NCI-H2081 treated with DMSO at 0.1 percent for 48 hours (cell line): ENCODE measurements around the gene CYB5RL.

Source experiments
- DNase-seq: peaks from one replicate; lab custom pipeline; 2025; lab: John Stamatoyannopoulos, UW

The CYB5RL gene

DNA sequence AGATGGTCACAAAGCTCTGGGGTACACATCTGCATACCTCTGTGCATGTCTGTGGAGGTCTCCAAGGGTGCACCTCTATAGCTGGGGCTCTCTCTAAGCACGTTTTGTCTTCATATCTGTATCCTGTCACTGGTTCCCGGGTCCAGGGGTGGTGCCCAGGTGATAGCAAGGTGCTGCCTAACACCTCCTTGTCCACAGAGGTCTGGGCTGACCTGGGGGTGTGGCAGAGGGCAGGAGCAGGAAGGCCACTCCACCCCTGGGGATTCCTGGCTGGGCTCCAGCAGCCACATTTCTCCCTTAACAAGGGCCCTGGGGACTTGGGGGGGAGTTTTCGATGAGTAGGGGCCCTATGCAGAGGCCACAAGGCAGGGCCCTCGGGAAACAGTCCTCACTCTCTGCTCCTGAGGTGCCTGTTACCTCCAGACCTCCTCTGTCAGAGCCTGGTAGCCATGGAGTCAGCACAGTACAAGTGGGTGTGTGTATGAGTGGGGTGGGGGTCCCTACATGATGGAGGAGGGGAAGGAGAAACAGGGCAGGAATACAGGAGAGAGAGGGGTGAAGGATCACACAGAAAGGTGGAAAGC is 40.0 kb downstream of the CYB5RL start:
- DNase-seq, result no peak

DNA sequence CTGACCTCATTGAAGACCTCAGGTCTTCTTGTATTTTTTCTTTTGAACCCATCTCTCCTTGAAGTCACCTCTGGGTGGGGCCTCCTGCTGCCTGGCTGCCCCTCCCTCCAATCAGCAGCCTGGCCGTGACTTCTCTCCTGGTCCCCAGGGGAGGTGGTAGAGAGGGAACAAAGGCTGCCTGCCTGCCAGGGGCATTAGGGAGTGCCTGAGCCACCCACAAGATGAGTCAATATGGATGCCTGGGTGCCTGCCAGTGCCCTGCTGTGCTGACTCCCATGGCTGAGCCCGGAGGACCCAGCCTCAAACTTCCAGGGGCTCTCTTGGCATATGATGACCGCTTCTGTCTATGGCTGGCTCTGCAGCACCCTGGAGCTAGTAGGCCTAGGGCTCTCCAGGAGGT is 41.8 kb downstream of the CYB5RL start:
- no peak for DNase-seq

DNA sequence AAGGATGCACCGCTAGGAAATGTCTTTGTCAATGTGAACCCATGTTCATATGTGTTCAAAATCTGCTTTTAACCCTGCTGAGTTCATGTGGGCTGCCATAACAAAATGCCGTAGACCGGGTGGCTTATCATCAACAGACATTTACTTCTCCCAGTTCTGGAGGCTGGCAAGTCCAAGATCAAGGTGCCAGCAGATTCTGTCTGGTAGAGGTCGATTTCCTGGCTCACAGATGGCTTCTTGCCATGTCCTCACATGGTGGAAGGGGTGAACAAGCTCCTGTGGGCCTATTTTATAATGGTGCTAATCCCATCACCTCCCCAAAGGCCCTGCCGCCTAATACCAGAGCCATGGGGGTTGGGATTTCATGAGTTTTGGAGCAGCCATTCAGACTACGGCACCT is 42.4 kb downstream of the CYB5RL start:
- DNase-seq, result no peak

DNA sequence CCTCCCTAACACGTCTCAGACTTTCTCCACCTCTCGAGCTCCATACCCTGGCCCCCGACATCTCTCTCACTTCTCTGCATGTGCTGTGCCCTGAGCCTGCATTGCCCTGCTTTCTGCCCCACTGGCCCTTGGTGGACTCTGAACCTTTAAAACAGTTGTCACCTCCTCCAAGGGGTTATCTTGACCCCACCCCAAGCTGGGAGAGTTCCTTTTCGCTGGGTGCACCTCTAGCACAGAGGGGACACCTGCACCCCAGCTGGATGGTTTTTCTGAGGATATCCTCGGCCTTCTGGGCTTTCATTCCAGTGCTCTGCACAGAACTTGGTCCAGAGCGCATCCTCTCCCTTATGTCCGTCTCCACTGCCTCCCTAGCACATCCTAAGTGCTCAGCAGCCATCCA is 42.8 kb downstream of the CYB5RL start:
- DNase-seq, result no peak

DNA sequence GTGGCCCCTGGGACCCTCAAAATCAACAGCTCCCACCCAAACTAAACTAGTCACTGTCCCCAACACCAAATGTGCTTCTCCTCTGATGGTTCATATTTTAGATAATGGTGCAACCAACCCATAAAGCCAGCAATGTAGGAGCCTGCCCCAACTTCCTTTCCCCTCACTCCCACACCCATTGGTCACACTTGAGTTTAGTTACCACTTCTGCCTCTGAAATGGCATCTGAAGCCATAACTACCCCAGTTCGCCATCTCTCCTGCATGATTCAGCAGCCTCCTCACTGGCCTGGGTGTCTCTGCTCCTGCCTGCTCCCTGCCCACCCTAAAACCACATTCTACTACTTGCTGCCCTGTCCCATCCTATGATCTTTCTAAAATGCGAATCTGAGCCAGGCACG is 43.6 kb downstream of the CYB5RL start:
- DNase-seq, result no peak

DNA sequence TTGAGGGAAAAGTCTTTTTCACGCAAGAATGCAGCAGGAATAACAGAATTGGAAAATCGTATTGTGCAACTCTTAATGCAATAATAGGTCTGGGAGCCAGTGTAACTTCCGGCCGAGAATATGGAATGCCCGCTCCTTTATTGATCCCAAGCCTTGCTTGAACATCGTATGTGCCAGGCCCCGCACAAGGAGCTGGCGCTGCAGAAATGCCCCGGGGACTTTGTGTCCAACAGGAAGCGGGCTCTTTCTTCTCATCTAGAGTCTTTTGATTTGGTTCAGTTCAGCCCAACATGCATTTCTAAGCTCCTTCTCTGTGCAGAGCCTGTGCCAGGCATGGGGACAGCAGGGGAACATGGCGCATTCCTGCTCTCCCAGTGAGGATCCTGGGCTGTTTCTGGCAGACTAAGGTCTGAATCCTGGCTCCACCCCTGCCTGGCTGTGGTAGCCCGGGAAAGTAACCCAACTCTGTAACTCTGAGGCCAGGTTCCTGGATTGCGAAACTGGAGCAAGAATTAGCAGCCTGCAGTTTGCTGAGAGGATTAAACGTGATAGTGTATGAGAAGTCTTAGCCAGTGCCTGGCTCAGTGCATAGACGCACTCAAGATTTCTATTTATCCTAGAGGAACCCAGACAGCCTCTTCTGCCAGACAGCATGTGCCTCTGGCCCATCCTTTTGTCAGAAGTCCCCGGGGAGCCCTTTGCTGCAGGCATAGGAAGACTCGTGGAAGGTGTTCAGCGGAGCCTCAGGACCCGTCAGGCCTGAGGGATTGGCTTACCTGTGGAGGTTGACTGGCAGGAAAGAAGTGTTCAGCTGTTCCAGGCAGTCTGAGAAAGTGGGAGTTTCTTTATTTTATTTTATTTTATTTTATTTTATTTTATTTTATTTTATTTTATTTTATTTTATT is 46.0 kb downstream of the CYB5RL start:
- DNase-seq, result no peak

DNA sequence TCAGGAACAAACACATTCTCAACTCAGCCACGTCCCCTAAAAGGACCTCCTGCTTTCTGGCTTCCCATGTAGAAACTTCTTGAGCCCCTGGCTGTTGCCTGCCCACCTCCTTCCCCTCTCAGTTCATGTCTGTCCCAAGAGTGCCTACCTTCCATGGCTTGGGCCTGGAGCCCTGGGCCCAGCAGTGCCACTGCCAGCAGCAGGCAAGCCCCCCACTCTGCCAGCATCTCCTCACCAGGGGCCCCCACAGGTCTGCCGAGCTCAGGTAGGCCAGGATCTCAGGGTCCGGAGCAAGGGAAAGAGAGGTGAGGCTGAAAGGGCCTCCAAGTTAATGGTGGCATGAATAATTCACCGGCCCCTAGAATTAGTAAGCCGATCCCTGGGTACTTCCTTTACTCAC is 47.1 kb downstream of the CYB5RL start, which contains the start of gene CDCP2:
Gene CDCP2 (minus strand): TSS at position 305 of the 400 bp plus-strand sequence. CDS start 78 bp downstream, at position 227.
- no peak for DNase-seq

DNA sequence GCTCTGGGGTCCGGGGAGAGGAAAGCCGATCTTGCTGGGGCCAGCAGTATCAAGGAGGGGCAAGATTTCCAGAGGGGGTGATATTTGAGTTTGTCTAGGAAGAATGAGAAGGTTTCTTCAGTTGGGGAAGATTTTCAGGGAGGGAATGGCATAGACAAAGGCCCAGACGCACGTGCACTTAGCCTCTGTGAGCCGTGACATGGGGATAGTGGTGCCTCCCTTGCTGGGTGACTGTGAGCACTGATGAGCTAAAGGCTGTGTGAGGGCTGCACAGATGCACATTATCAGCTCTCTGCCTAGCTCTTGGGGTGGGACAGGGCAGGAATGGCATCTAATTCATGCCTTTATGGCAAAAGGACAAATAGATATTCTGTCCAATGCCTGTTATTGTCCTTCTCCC is 48.8 kb downstream of the CYB5RL start:
- no peak for DNase-seq
